H1 (cell line): ENCODE measurements around the gene GPR37. TPM values are rescaled to one million over a fixed set of nuclear protein-coding genes. Genes with fewer than 3 reads are reported as not detected.

Source experiments
- CTCF ChIA-PET: fragments of 300-600 bp; sonication (Branson Sonifier 250); formaldehyde crosslinking; loops from one replicate; lab custom pipeline; 2021; ENCODE audit not compliant: partially characterized antibody; lab: Charles Lee
- POLR2A ChIA-PET: fragments of 300-600 bp; sonication (Branson Sonifier 250); formaldehyde crosslinking; loops from one replicate; lab custom pipeline; 2021; ENCODE audit warnings: inconsistent platforms; ENCODE audit not compliant: partially characterized antibody; lab: Charles Lee
- DNase-seq, 2 experiments: peaks; one replicate each; pipeline versions ENCODE4 v3.0.0 to v3.0.0-alpha.2; 2010 to 2022; ENCODE audit warnings: low spot score in 2 of 2, low read depth in 1 of 2, mixed read lengths in 1 of 2
- FAIRE-seq: peaks from 2 replicates; lab custom pipeline; 2011; peaks lifted over from hg19 to GRCh38; lab: Jason Lieb, UNC
- H2AFZ ChIP-seq: 2 replicates; pipeline ENCODE4 v1.8.1; 2012; ENCODE audit warnings: low read length, inconsistent platforms
- H2AK5ac ChIP-seq: 2 replicates; pipeline ENCODE4 v1.6.1; 2013; ENCODE audit warnings: low read depth, low read length
- H2BK120ac ChIP-seq: replicated peaks from 2 replicates; pipeline ENCODE3; 2013; ENCODE audit warnings: low read depth, low read length, inconsistent platforms
- H2BK12ac ChIP-seq: 2 replicates; pipeline ENCODE4 v1.6.1; 2013; ENCODE audit warnings: low read depth, low read length
- H2BK15ac ChIP-seq: 2 replicates; pipeline ENCODE4 v1.6.1; 2013; ENCODE audit warnings: low read length
- H2BK20ac ChIP-seq: 2 replicates; pipeline ENCODE4 v1.6.1; 2013; ENCODE audit warnings: low read length
- H2BK5ac ChIP-seq: 2 replicates; pipeline ENCODE4 v1.6.1; 2013; ENCODE audit warnings: low read depth, low read length
- H3K14ac ChIP-seq: 2 replicates; pipeline ENCODE4 v1.6.1; 2013; ENCODE audit warnings: inconsistent platforms; ENCODE audit not compliant: insufficient read length
- H3K18ac ChIP-seq: 2 replicates; pipeline ENCODE4 v1.6.1; 2013; ENCODE audit warnings: low read length; ENCODE audit errors: extremely low read depth
- H3K23ac ChIP-seq: 2 replicates; pipeline ENCODE4 v1.6.1; 2013; ENCODE audit warnings: inconsistent platforms; ENCODE audit not compliant: insufficient read length
- H3K23me2 ChIP-seq: 2 replicates; pipeline ENCODE4 v1.6.1; 2013; ENCODE audit warnings: low read depth, low read length
- H3K27ac ChIP-seq: 2 replicates; pipeline ENCODE4 v1.6.1; 2011; ENCODE audit warnings: low read depth, low read length, inconsistent platforms
- H3K27me3 ChIP-seq, 4 experiments: replicated peaks in 1 of 4; 1 replicate in 1 of 4; 2 replicates in 3 of 4; pipeline versions ENCODE4 v1.6.1 to v1.8.1; 2011 to 2013; ENCODE audit warnings: low read length in 3 of 4, mild to moderate bottlenecking in 3 of 4, inconsistent platforms in 2 of 4, mixed read lengths in 2 of 4, moderate library complexity in 1 of 4; ENCODE audit not compliant: control insufficient read depth in 3 of 4, insufficient read depth in 3 of 4; ENCODE audit errors: extremely low read depth in 1 of 4
- H3K36me3 ChIP-seq, 4 experiments: 2 replicates each; pipeline versions ENCODE4 v1.6.1 to v1.8.1; 2011 to 2013; ENCODE audit warnings: mild to moderate bottlenecking in 4 of 4, low read length in 3 of 4, moderate library complexity in 2 of 4, control low read depth in 1 of 4, inconsistent platforms in 1 of 4; ENCODE audit not compliant: insufficient read depth in 4 of 4, control insufficient read depth in 2 of 4
- H3K4ac ChIP-seq: replicated peaks from 2 replicates; pipeline ENCODE3; 2013; ENCODE audit warnings: low read length, low read depth, mixed read lengths, inconsistent platforms; ENCODE audit not compliant: insufficient read length
- H3K4me1 ChIP-seq, 4 experiments: replicated peaks in 1 of 4; 1 replicate in 1 of 4; 2 replicates in 3 of 4; pipeline versions ENCODE4 v1.6.1 to v1.8.1; 2011 to 2013; ENCODE audit warnings: low read length in 3 of 4, inconsistent platforms in 2 of 4, mixed read lengths in 1 of 4; ENCODE audit not compliant: insufficient read depth in 4 of 4, control insufficient read depth in 3 of 4
- H3K4me2 ChIP-seq, 2 experiments: 2 replicates each; pipeline versions ENCODE4 v1.6.1 to v1.8.1; 2011 to 2013; ENCODE audit warnings: low read depth in 2 of 2, low read length in 2 of 2, control low read depth in 1 of 2, inconsistent platforms in 1 of 2, mild to moderate bottlenecking in 1 of 2; ENCODE audit not compliant: insufficient read depth in 1 of 2
- H3K4me3 ChIP-seq, 4 experiments: fragments of 200-600, 300-600 bp in 1 of 4; sonication (generic), shearing (Covaris generic), sonication (Bioruptor Twin) in 1 of 4; 2 replicates each; pipeline versions ENCODE4 v1.5.1 to v1.8.1; 2011 to 2016; ENCODE audit warnings: low read length in 4 of 4, low read depth in 3 of 4, control low read depth in 2 of 4, inconsistent platforms in 2 of 4, mild to moderate bottlenecking in 2 of 4, mixed read lengths in 1 of 4, moderate library complexity in 1 of 4; ENCODE audit not compliant: insufficient read depth in 2 of 4; ENCODE audit errors: extremely low read depth in 1 of 4
- H3K56ac ChIP-seq: replicated peaks from 2 replicates; pipeline ENCODE3; 2013; ENCODE audit warnings: low read depth, mild to moderate bottlenecking, mixed read lengths, low read length, inconsistent platforms; ENCODE audit not compliant: insufficient read length
- H3K79me1 ChIP-seq: 2 replicates; pipeline ENCODE4 v1.6.1; 2013; ENCODE audit warnings: low read depth, low read length, control low read depth
- H3K79me2 ChIP-seq, 2 experiments: 2 replicates each; pipeline versions ENCODE4 v1.6.1 to v1.8.1; 2012 to 2013; ENCODE audit warnings: low read length in 2 of 2, mild to moderate bottlenecking in 2 of 2, inconsistent platforms in 1 of 2; ENCODE audit not compliant: insufficient read depth in 2 of 2, control insufficient read depth in 1 of 2
- H3K9ac ChIP-seq, 4 experiments: replicated peaks in 1 of 4; 1 replicate in 1 of 4; 2 replicates in 3 of 4; pipeline versions ENCODE4 v1.6.1 to v1.8.1; 2011 to 2013; ENCODE audit warnings: low read depth in 3 of 4, low read length in 3 of 4, control low read depth in 2 of 4, mild to moderate bottlenecking in 2 of 4, moderate library complexity in 2 of 4, inconsistent platforms in 1 of 4; ENCODE audit errors: extremely low read depth in 1 of 4
- H3K9me3 ChIP-seq, 2 experiments: 2 replicates each; pipeline versions ENCODE4 v1.6.1 to v1.8.1; 2012 to 2013; ENCODE audit warnings: mild to moderate bottlenecking in 2 of 2, moderate library complexity in 2 of 2, control low read depth in 1 of 2, inconsistent platforms in 1 of 2, low read depth in 1 of 2, low read length in 1 of 2, mixed read lengths in 1 of 2; ENCODE audit not compliant: insufficient read depth in 2 of 2
- H4K20me1 ChIP-seq, 2 experiments: replicated peaks in 1 of 2; 2 replicates each; pipeline versions ENCODE3 to v1.8.1; 2011 to 2013; ENCODE audit warnings: inconsistent platforms in 2 of 2, low read length in 2 of 2, mild to moderate bottlenecking in 1 of 2; ENCODE audit not compliant: insufficient read depth in 2 of 2, control insufficient read depth in 1 of 2
- H4K5ac ChIP-seq: 2 replicates; pipeline ENCODE4 v1.6.1; 2013; ENCODE audit warnings: low read length, low read depth, mixed read lengths, inconsistent platforms; ENCODE audit not compliant: insufficient read length
- H4K8ac ChIP-seq: 2 replicates; pipeline ENCODE4 v1.8.0; 2013; ENCODE audit warnings: mild to moderate bottlenecking, moderate library complexity, low read length, inconsistent platforms; ENCODE audit not compliant: insufficient read depth; ENCODE audit errors: extremely low read depth
- H4K91ac ChIP-seq: replicated peaks from 2 replicates; pipeline ENCODE3; 2013; ENCODE audit warnings: low read length, mixed read lengths, inconsistent platforms; ENCODE audit not compliant: insufficient read length
- CBX5 ChIP-seq: fragments of 300-800, 300-1000 bp; sonication (generic); IDR thresholded peaks from 2 replicates; pipeline ENCODE4 v1.7.1; 2016; ENCODE audit warnings: antibody characterized with exemption, low read length, low read depth
- CHD2 ChIP-seq: IDR thresholded peaks from 2 replicates; pipeline ENCODE4 v1.6.1; 2012; ENCODE audit warnings: low read length, improper control_type of control experiment
- EP300 ChIP-seq, 2 experiments: IDR thresholded peaks; 1 replicate in 1 of 2; 2 replicates in 1 of 2; pipeline ENCODE4 v1.6.1; 2011 to 2012; ENCODE audit warnings: low read depth in 2 of 2, low read length in 2 of 2, mild to moderate bottlenecking in 2 of 2, borderline replicate concordance in 1 of 2, inconsistent platforms in 1 of 2, moderate library complexity in 1 of 2
- GTF2F1 ChIP-seq: IDR thresholded peaks from 2 replicates; pipeline ENCODE4 v1.6.1; 2012; ENCODE audit warnings: low read depth, low read length, improper control_type of control experiment, borderline replicate concordance
- JUND ChIP-seq: IDR thresholded peaks from 2 replicates; pipeline ENCODE4 v1.6.1; 2011; ENCODE audit warnings: mild to moderate bottlenecking, improper control_type of control experiment, low read length
- KDM1A ChIP-seq: fragments of 200-600, 300-600 bp; sonication (generic); IDR thresholded peaks from 2 replicates; pipeline ENCODE4 v1.7.1; 2016; ENCODE audit warnings: mild to moderate bottlenecking, low read length, borderline replicate concordance
- KDM4A ChIP-seq: IDR thresholded peaks from one replicate; pipeline ENCODE4 v1.7.1; 2012; ENCODE audit warnings: low read depth, mild to moderate bottlenecking, moderate library complexity, low read length, inconsistent platforms; ENCODE audit not compliant: severe bottlenecking
- POU5F1 ChIP-seq: IDR thresholded peaks from 2 replicates; pipeline ENCODE4 v1.6.1; 2011; ENCODE audit warnings: low read depth, mild to moderate bottlenecking, low read length, moderate library complexity
- SIRT6 ChIP-seq: IDR thresholded peaks from one replicate; pipeline ENCODE4 v1.7.1; 2012; ENCODE audit warnings: low read length, inconsistent platforms
- SIX5 ChIP-seq: IDR thresholded peaks from 2 replicates; pipeline ENCODE4 v1.6.1; 2011; ENCODE audit warnings: mild to moderate bottlenecking, low read depth, low read length
- SUZ12 ChIP-seq: fragments of 200-600 bp; sonication (generic); IDR thresholded peaks from 2 replicates; pipeline ENCODE4 v1.6.1; 2012; ENCODE audit warnings: mild to moderate bottlenecking, inconsistent platforms, low read length, moderate library complexity, mixed read lengths
- TBP ChIP-seq: IDR thresholded peaks from 2 replicates; pipeline ENCODE4 v1.6.1; 2011; ENCODE audit warnings: low read depth, low read length, improper control_type of control experiment
- WGBS, 2 experiments: shearing (Covaris generic) in 1 of 2; methylation state at CpG; one replicate each; pipeline versions ENCODE4 v1.1.6 to v1.1.7; 2013 to 2015; ENCODE audit warnings: low lambda C conversion rate in 2 of 2, mixed read lengths in 2 of 2, inconsistent platforms in 1 of 2, low coverage in 1 of 2, missing lambda C conversion rate in 1 of 2; ENCODE audit not compliant: insufficient replicate concordance in 2 of 2, insufficient coverage in 1 of 2, insufficient read length in 1 of 2; ENCODE audit errors: extremely low coverage in 1 of 2, missing lambda C conversion rate in 1 of 2; 5-methylcytosine and 5-hydroxymethylcytosine counted together
- polyA plus RNA-seq, 7 experiments: library from polyadenylated mRNA; depleted of rRNA in 3 of 7; stranded (reverse) in 5 of 7; unstranded in 2 of 7; fragments of >200 nt in 5 of 7; fragments of 200-250 nt in 2 of 7; gene quantifications; 1 replicate in 5 of 7; 2 replicates in 1 of 7; 4 replicates in 1 of 7; pipeline versions ENCODE4 v1.2.1 to v1.2.3, GENCODE V29; 2011 to 2013; ENCODE audit warnings: missing spikeins in 2 of 7, mixed read lengths in 2 of 7
- total RNA-seq: library from RNA; stranded (reverse); fragmentation: NEBNext Ultra II Directional; extraction: Animal tissue kit (Norgen Biotek cat#: 25700); gene quantifications from 2 replicates; pipeline ENCODE4 v1.2.1, GENCODE V29; 2021

GPR37 gene
- total and polyA plus RNA-seq, 2 of the 8 experiments (the other 6 are each of a cell fraction or from before 2014, with no cell fraction given): 1.5 to 17.4 TPM

GRCh38 chr7:124722292-124722691 is 43.3 kb downstream of the GPR37 start:
- Histone ChIP-seq H2AFZ (no peak overlapping the region), H2BK20ac (no peak overlapping the region), H3K56ac (no peak overlapping the region), H3K4me1 (peaks cover 0 to 6% (median 2%) of the 10 kb centered on the region in 4 experiments; a peak in 2 of 7 replicates), H3K9me3 (no peaks in the 10 kb centered on the region), H3K79me1 (no peaks in the 10 kb centered on the region), H3K79me2 (no peaks in the 10 kb centered on the region), H4K8ac (no peak overlapping the region), H3K27ac (no peak overlapping the region), H3K27me3 (no peaks in the 10 kb centered on the region), H4K5ac (no peak overlapping the region), H4K20me1 (no peaks in the 10 kb centered on the region), H3K9ac (no peak overlapping the region), H3K23ac (no peak overlapping the region), H2BK15ac (no peak overlapping the region), H3K23me2 (no peaks in the 10 kb centered on the region), H2AK5ac (no peak overlapping the region), H3K4ac (no peak overlapping the region), H4K91ac (no peak overlapping the region), H3K4me2 (no peak overlapping the region), H3K18ac (no peak overlapping the region), H3K14ac (no peak overlapping the region), H3K4me3 (no peak overlapping the region), H2BK5ac (no peak overlapping the region), H2BK12ac (no peak overlapping the region), H2BK120ac (no peak overlapping the region), H3K36me3 (no peaks in the 10 kb centered on the region)
- FAIRE-seq (no peak), DNase-seq (no peak)
- ChIA-PET POLR2A (no interaction called here), CTCF (interaction anchor here (0.7 kb wide), 1 partner anchor 142 kb away, joined by 3 read pairs; no protein-coding TSS in a partner anchor)
- WGBS, 2 experiments: 90% methylated on average over 3 of the region's 3 CpGs; no CpG with 5 or more reads in 1 of the 2 experiments
- no peak for TF ChIP-seq TBP
- TF ChIP-seq CHD2: no peak
- TF ChIP-seq JUND: no peak
- TF ChIP-seq EP300 (IDR thresholded peaks at IDR 0.05; ENCODE audit: borderline replicate concordance in 1 of 2, low read depth in 2 of 2, low read length in 2 of 2): no peak
- TF ChIP-seq CBX5: no peak
- no peak for TF ChIP-seq SUZ12
- TF ChIP-seq SIRT6: no peak
- no peak for TF ChIP-seq SIX5
- TF ChIP-seq GTF2F1: no peak
- no peak for TF ChIP-seq POU5F1
- no peak for TF ChIP-seq KDM4A
- no peak for TF ChIP-seq KDM1A
